Tibial artery (tissue), 4 donors: Measurements from ENCODE around the gene PPID.
"Not testable (repeated sequence)": the region's sequence is repeated elsewhere in the genome, so short reads cannot be mapped to it uniquely, and the experiment has no call there.

Experiments used
- DNase-seq, 2 donors: peaks; one replicate each; pipeline ENCODE4 v3.0.0-alpha.2; 2019
- H3K27ac ChIP-seq, 2 donors: fragments of 200-600 bp; sonication (generic) in 1 of 2; 1 replicate in 1 of 2; 2 replicates in 1 of 2; pipeline ENCODE4 v1.5.1; 2018 to 2019; ENCODE audit warnings: mild to moderate bottlenecking in 1 of 2
- H3K27me3 ChIP-seq, 2 donors: fragments of 200-600 bp; sonication (generic) in 1 of 2; one replicate each; pipeline versions ENCODE4 v1.5.1 to v1.6.0; 2016 to 2019
- H3K36me3 ChIP-seq, 3 donors: fragments of 200-600 bp; sonication (generic) in 2 of 3; one replicate each; pipeline ENCODE4 v1.5.1; 2016 to 2019; ENCODE audit warnings: mild to moderate bottlenecking in 2 of 3
- H3K4me1 ChIP-seq, 4 donors: fragments of 200-600 bp; sonication (generic) in 2 of 4; 1 replicate in 3 of 4; 2 replicates in 1 of 4; pipeline ENCODE4 v1.5.1; 2016 to 2019
- H3K4me3 ChIP-seq, 2 donors: fragments of 200-600 bp; sonication (generic) in 1 of 2; 1 replicate in 1 of 2; 2 replicates in 1 of 2; pipeline ENCODE4 v1.5.1; 2018 to 2019; ENCODE audit warnings: mild to moderate bottlenecking in 2 of 2
- H3K9me3 ChIP-seq, 3 donors: fragments of 200-600 bp; sonication (generic) in 1 of 3; one replicate each; pipeline ENCODE4 v1.5.1; 2016 to 2019
- intact Hi-C: fragments of 100-400 bp; cut with DNase I; formaldehyde crosslinking; loops from one replicate; pipeline ENCODE4 v1.15.0; 2023; ENCODE audit warnings: low total_unique reads
- TF ChIP-seq, protein P1 (sequence below), 2 experiments: fragments of 200-600 bp in 1 of 2; fragments of 450-650 bp in 1 of 2; IDR thresholded peaks; one replicate each; pipeline ENCODE4 v1.5.1; 2017 to 2019; ENCODE audit warnings: antibody characterized with exemption in 2 of 2, mild to moderate bottlenecking in 1 of 2, moderate library complexity in 1 of 2

The PPID gene

DNA sequence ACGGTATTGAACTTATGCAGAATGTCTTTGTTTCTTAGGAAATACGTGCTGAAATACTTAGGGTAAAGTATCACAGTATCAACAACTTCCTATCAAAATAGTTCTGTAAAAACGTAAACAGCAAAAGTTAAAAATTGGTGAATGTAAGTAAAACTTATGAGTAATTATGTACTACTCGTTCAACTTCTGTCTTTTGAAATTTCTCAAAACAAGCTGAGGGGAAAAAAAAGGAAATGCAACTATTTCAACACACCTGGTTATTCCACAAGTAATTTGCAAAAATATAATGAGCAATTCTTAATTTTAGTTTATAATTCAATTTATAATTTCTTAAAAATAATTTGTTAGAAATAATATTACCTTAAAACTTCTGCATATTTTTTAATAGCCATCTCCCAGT, 8.3 kb downstream of the PPID start:
- peaks cover 46 to 87% (median 77%) of the 10 kb centered on the region in 3 donors for H3K36me3 ChIP-seq
- DNase-seq: no peak
- no peaks in the 10 kb centered on the region for H3K27me3 ChIP-seq
- intact Hi-C loops: no loop called here
- H3K9me3 ChIP-seq: no peaks in the 10 kb centered on the region
- H3K27ac ChIP-seq: no peak overlapping the region
- H3K4me1 ChIP-seq: no peaks in the 10 kb centered on the region
- TF ChIP-seq, protein P1, sequence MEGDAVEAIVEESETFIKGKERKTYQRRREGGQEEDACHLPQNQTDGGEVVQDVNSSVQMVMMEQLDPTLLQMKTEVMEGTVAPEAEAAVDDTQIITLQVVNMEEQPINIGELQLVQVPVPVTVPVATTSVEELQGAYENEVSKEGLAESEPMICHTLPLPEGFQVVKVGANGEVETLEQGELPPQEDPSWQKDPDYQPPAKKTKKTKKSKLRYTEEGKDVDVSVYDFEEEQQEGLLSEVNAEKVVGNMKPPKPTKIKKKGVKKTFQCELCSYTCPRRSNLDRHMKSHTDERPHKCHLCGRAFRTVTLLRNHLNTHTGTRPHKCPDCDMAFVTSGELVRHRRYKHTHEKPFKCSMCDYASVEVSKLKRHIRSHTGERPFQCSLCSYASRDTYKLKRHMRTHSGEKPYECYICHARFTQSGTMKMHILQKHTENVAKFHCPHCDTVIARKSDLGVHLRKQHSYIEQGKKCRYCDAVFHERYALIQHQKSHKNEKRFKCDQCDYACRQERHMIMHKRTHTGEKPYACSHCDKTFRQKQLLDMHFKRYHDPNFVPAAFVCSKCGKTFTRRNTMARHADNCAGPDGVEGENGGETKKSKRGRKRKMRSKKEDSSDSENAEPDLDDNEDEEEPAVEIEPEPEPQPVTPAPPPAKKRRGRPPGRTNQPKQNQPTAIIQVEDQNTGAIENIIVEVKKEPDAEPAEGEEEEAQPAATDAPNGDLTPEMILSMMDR (IDR thresholded peaks at IDR 0.05): no peak
- no peak overlapping the region for H3K4me3 ChIP-seq

GRCh38 chr4:158712622-158713021, 10.6 kb downstream of the PPID start:
- intact Hi-C loops: not testable (repeated sequence)
- peaks cover 64 to 85% (median 83%) of the 10 kb centered on the region in 3 donors for H3K36me3 ChIP-seq

GRCh38 chr4:158710814-158711213, 12.4 kb downstream of the PPID start:
- peaks cover 68 to 87% (median 81%) of the 10 kb centered on the region in 3 donors for H3K36me3 ChIP-seq

More at GRCh38 chr4:158712622-158713021, 10.6 kb downstream of the PPID start:
- H3K27me3 ChIP-seq, H3K4me1 ChIP-seq, DNase-seq, H3K4me3 ChIP-seq, H3K9me3 ChIP-seq, H3K27ac ChIP-seq: not testable (repeated sequence)

GRCh38 chr4:158704274-158704673, 18.9 kb downstream of the PPID start:
- Histone ChIP-seq H3K27me3 (no peaks in the 10 kb centered on the region), H3K27ac (no peak overlapping the region), H3K4me3 (no peak overlapping the region), H3K4me1 (no peaks in the 10 kb centered on the region), H3K36me3 (peaks cover 51 to 67% (median 63%) of the 10 kb centered on the region in 3 donors), H3K9me3 (no peaks in the 10 kb centered on the region)
- TF ChIP-seq, protein P1 (IDR thresholded peaks at IDR 0.05): no peak
- intact Hi-C loops: no loop called here
- DNase-seq: no peak

More at GRCh38 chr4:158710814-158711213, 12.4 kb downstream of the PPID start:
- TF ChIP-seq, protein P1 (IDR thresholded peaks at IDR 0.05): no peak
- Histone ChIP-seq H3K27ac (no peak overlapping the region), H3K4me3 (no peak overlapping the region), H3K4me1 (no peaks in the 10 kb centered on the region), H3K9me3 (no peaks in the 10 kb centered on the region), H3K27me3 (no peaks in the 10 kb centered on the region)
- intact Hi-C loops: no loop called here
- no peak for DNase-seq

GRCh38 chr4:158688813-158689212, 34.4 kb downstream of the PPID start:
- Histone ChIP-seq H3K27me3 (no peaks in the 10 kb centered on the region), H3K27ac (no peak overlapping the region), H3K36me3 (peaks cover 15 to 59% (median 43%) of the 10 kb centered on the region in 3 donors), H3K4me1 (no peaks in the 10 kb centered on the region), H3K9me3 (no peaks in the 10 kb centered on the region), H3K4me3 (no peak overlapping the region)
- intact Hi-C loops: no loop called here
- no peak for DNase-seq
- TF ChIP-seq, protein P1 (IDR thresholded peaks at IDR 0.05): no peak

GRCh38 chr4:158682066-158682465, 41.1 kb downstream of the PPID start:
- H3K4me3 ChIP-seq: no peak overlapping the region
- no peak for DNase-seq
- TF ChIP-seq, protein P1 (IDR thresholded peaks at IDR 0.05): no peak
- no peak overlapping the region for H3K27ac ChIP-seq
- no peaks in the 10 kb centered on the region for H3K27me3 ChIP-seq
- no peaks in the 10 kb centered on the region for H3K9me3 ChIP-seq
- intact Hi-C loops: no loop called here
- no peaks in the 10 kb centered on the region for H3K4me1 ChIP-seq
- peaks cover 12 to 27% (median 25%) of the 10 kb centered on the region in 3 donors for H3K36me3 ChIP-seq
